PFSK-1 (cell line): Measurements from ENCODE around the gene XRCC4.

Source experiments
- FOXP2 ChIP-seq: optimal IDR thresholded peaks from 2 replicates; pipeline ENCODE3; 2011; ENCODE audit warnings: borderline replicate concordance, control low read depth, inconsistent platforms; ENCODE audit not compliant: insufficient read depth; ENCODE audit errors: extremely low read length, extremely low read depth
- POLR2AphosphoS5 ChIP-seq: IDR thresholded peaks from 2 replicates; pipeline ENCODE4 v1.6.1; 2012; ENCODE audit warnings: low read depth, mild to moderate bottlenecking, control low read depth, low read length, moderate library complexity
- REST ChIP-seq, 2 experiments: IDR thresholded peaks; 2 replicates each; pipeline versions ENCODE4 v1.6.1 to v1.8.0; 2011 to 2012; ENCODE audit warnings: low read depth in 2 of 2, low read length in 2 of 2, control low read depth in 1 of 2, inconsistent platforms in 1 of 2, mild to moderate bottlenecking in 1 of 2, moderate library complexity in 1 of 2; ENCODE audit not compliant: insufficient read depth in 1 of 2
- SIN3A ChIP-seq: IDR thresholded peaks from 2 replicates; pipeline ENCODE4 v1.6.1; 2012; ENCODE audit warnings: mild to moderate bottlenecking, low read length, moderate library complexity, borderline replicate concordance; ENCODE audit not compliant: insufficient read depth
- TAF1 ChIP-seq: IDR thresholded peaks from 2 replicates; pipeline ENCODE4 v1.6.1; 2012; ENCODE audit warnings: low read length, control low read depth, borderline replicate concordance; ENCODE audit not compliant: insufficient read depth

Gene XRCC4

GRCh38 chr5:83331842-83332241, 254.5 kb downstream of the XRCC4 start:
- no peak for TF ChIP-seq TAF1
- no peak for TF ChIP-seq REST (IDR thresholded peaks at IDR 0.05; ENCODE audit: insufficient read depth in 1 of 2, low read depth in 2 of 2, low read length in 2 of 2)
- TF ChIP-seq POLR2AphosphoS5: no peak
- TF ChIP-seq SIN3A: no peak
- no peak for TF ChIP-seq FOXP2

- no peak for TF ChIP-seq TAF1
- no peak for TF ChIP-seq POLR2AphosphoS5
- no peak for TF ChIP-seq REST (IDR thresholded peaks at IDR 0.05; ENCODE audit: insufficient read depth in 1 of 2, low read depth in 2 of 2, low read length in 2 of 2)
- TF ChIP-seq SIN3A: no peak
- TF ChIP-seq FOXP2: no peak
Measured at GRCh38 chr5:83337453-83338035, 260.2 kb downstream of the XRCC4 start.

GRCh38 chr5:83340511-83340918, 263.2 kb downstream of the XRCC4 start:
- TF ChIP-seq TAF1 (no peak), SIN3A (no peak), POLR2AphosphoS5 (no peak), FOXP2 (no peak), REST (IDR thresholded peaks at IDR 0.05; ENCODE audit: insufficient read depth in 1 of 2, low read depth in 2 of 2, low read length in 2 of 2) (no peak)

- TF ChIP-seq REST (IDR thresholded peaks at IDR 0.05; ENCODE audit: insufficient read depth in 1 of 2, low read depth in 2 of 2, low read length in 2 of 2) (no peak), TAF1 (no peak), SIN3A (no peak), POLR2AphosphoS5 (no peak), FOXP2 (no peak)
Measured at GRCh38 chr5:83341815-83342334, 264.5 kb downstream of the XRCC4 start.

GRCh38 chr5:83342465-83342864, 265.1 kb downstream of the XRCC4 start:
- TF ChIP-seq REST (IDR thresholded peaks at IDR 0.05; ENCODE audit: insufficient read depth in 1 of 2, low read depth in 2 of 2, low read length in 2 of 2): no peak
- TF ChIP-seq POLR2AphosphoS5: no peak
- no peak for TF ChIP-seq FOXP2
- TF ChIP-seq SIN3A: no peak
- no peak for TF ChIP-seq TAF1
